ENCODE measurements around the gene DNAH17.

The DNAH17 gene

GRCh38 chr17:78589885-78590284, 12.7 kb upstream of the DNAH17 start:
- Mint-ChIP-seq H3K9me3 (no peaks in the 10 kb centered on the region), H3K4me3 (no peak overlapping the region), H3K27me3 (peaks cover 42% of the 10 kb centered on the region), H3K4me1 (peaks cover 7% of the 10 kb centered on the region), H3K27ac (no peak overlapping the region), H3K36me3 (no peaks in the 10 kb centered on the region)
- ATAC-seq = no peak

GRCh38 chr17:78589031-78589675, 12.0 kb upstream of the DNAH17 start:
- Mint-ChIP-seq H3K9me3 (no peaks in the 10 kb centered on the region), H3K27ac (no peak overlapping the region), H3K27me3 (peaks cover 42% of the 10 kb centered on the region), H3K4me3 (no peak overlapping the region), H3K36me3 (no peaks in the 10 kb centered on the region), H3K4me1 (peaks cover 7% of the 10 kb centered on the region)
- no peak for ATAC-seq

- ATAC-seq = no peak
- peaks cover 42% of the 10 kb centered on the region for H3K27me3 Mint-ChIP-seq
- peaks cover 7% of the 10 kb centered on the region for H3K4me1 Mint-ChIP-seq
- H3K9me3 Mint-ChIP-seq = no peaks in the 10 kb centered on the region
- no peak overlapping the region for H3K27ac Mint-ChIP-seq
- no peaks in the 10 kb centered on the region for H3K36me3 Mint-ChIP-seq
- H3K4me3 Mint-ChIP-seq = no peak overlapping the region
These were observed 11.2 kb upstream of the DNAH17 start for GRCh38 chr17:78588258-78589030.

- no peak for ATAC-seq
- Mint-ChIP-seq H3K27ac (no peak overlapping the region), H3K36me3 (no peaks in the 10 kb centered on the region), H3K9me3 (no peaks in the 10 kb centered on the region), H3K4me3 (no peak overlapping the region), H3K4me1 (no peaks in the 10 kb centered on the region), H3K27me3 (peaks cover 39% of the 10 kb centered on the region)
These were observed 7.9 kb upstream of the DNAH17 start for GRCh38 chr17:78585006-78585630.

GRCh38 chr17:78583091-78583490, 5.9 kb upstream of the DNAH17 start:
- no peaks in the 10 kb centered on the region for H3K36me3 Mint-ChIP-seq
- no peak for ATAC-seq
- no peaks in the 10 kb centered on the region for H3K4me1 Mint-ChIP-seq
- H3K9me3 Mint-ChIP-seq = no peaks in the 10 kb centered on the region
- H3K27ac Mint-ChIP-seq = no peak overlapping the region
- no peak overlapping the region for H3K4me3 Mint-ChIP-seq
- peaks cover 39% of the 10 kb centered on the region for H3K27me3 Mint-ChIP-seq

- H3K4me3 Mint-ChIP-seq = no peak overlapping the region
- ATAC-seq = no peak
- no peaks in the 10 kb centered on the region for H3K9me3 Mint-ChIP-seq
- no peaks in the 10 kb centered on the region for H3K36me3 Mint-ChIP-seq
- peaks cover 27% of the 10 kb centered on the region for H3K27me3 Mint-ChIP-seq
- no peaks in the 10 kb centered on the region for H3K4me1 Mint-ChIP-seq
- no peak overlapping the region for H3K27ac Mint-ChIP-seq
These were observed 4.1 kb upstream of the DNAH17 start for GRCh38 chr17:78581304-78581703.

- Mint-ChIP-seq H3K27me3 (peaks cover 20% of the 10 kb centered on the region), H3K9me3 (no peaks in the 10 kb centered on the region), H3K4me3 (no peak overlapping the region), H3K36me3 (no peaks in the 10 kb centered on the region), H3K27ac (no peak overlapping the region), H3K4me1 (no peaks in the 10 kb centered on the region)
- ATAC-seq = no peak
These were observed 3.1 kb upstream of the DNAH17 start for GRCh38 chr17:78580277-78580804.

- no peaks in the 10 kb centered on the region for H3K9me3 Mint-ChIP-seq
These were observed 645 bp downstream of the DNAH17 start for GRCh38 chr17:78576389-78577112.

GRCh38 chr17:78575899-78576298, 1.3 kb downstream of the DNAH17 start:
- H3K27me3 Mint-ChIP-seq = peaks cover 9% of the 10 kb centered on the region
- no peak for ATAC-seq
- no peak overlapping the region for H3K27ac Mint-ChIP-seq
- H3K4me1 Mint-ChIP-seq = peaks cover 18% of the 10 kb centered on the region
- H3K9me3 Mint-ChIP-seq = no peaks in the 10 kb centered on the region
- no peaks in the 10 kb centered on the region for H3K36me3 Mint-ChIP-seq
- no peak overlapping the region for H3K4me3 Mint-ChIP-seq

More at GRCh38 chr17:78576389-78577112, 645 bp downstream of the DNAH17 start:
- no peak overlapping the region for H3K4me3 Mint-ChIP-seq
- peaks cover 4% of the 10 kb centered on the region for H3K27me3 Mint-ChIP-seq
- ATAC-seq = no peak
- peaks cover 14% of the 10 kb centered on the region for H3K4me1 Mint-ChIP-seq
- no peaks in the 10 kb centered on the region for H3K36me3 Mint-ChIP-seq
- no peak overlapping the region for H3K27ac Mint-ChIP-seq

- Mint-ChIP-seq H3K4me1 (peaks cover 18% of the 10 kb centered on the region), H3K9me3 (no peaks in the 10 kb centered on the region), H3K36me3 (no peaks in the 10 kb centered on the region), H3K27ac (no peak overlapping the region), H3K4me3 (no peak overlapping the region), H3K27me3 (peaks cover 9% of the 10 kb centered on the region)
- no peak for ATAC-seq
These were observed 1.9 kb downstream of the DNAH17 start for GRCh38 chr17:78575340-78575739.

GRCh38 chr17:78573955-78574354, 3.2 kb downstream of the DNAH17 start:
- no peak for ATAC-seq
- H3K27me3 Mint-ChIP-seq = peaks cover 17% of the 10 kb centered on the region

GRCh38 chr17:78572239-78573205, 4.7 kb downstream of the DNAH17 start:
- Mint-ChIP-seq H3K27me3 (peaks cover 32% of the 10 kb centered on the region), H3K27ac (no peak overlapping the region), H3K4me3 (no peak overlapping the region), H3K9me3 (no peaks in the 10 kb centered on the region), H3K36me3 (no peaks in the 10 kb centered on the region), H3K4me1 (peaks cover 18% of the 10 kb centered on the region)
- peak; percentile 58 for ATAC-seq

More at GRCh38 chr17:78573955-78574354, 3.2 kb downstream of the DNAH17 start:
- no peak overlapping the region for H3K27ac Mint-ChIP-seq
- H3K4me1 Mint-ChIP-seq = peaks cover 18% of the 10 kb centered on the region
- H3K4me3 Mint-ChIP-seq = no peak overlapping the region
- H3K9me3 Mint-ChIP-seq = no peaks in the 10 kb centered on the region
- no peaks in the 10 kb centered on the region for H3K36me3 Mint-ChIP-seq

- Mint-ChIP-seq H3K4me1 (peaks cover 18% of the 10 kb centered on the region), H3K4me3 (no peak overlapping the region), H3K27ac (no peak overlapping the region), H3K27me3 (peaks cover 42% of the 10 kb centered on the region), H3K36me3 (no peaks in the 10 kb centered on the region), H3K9me3 (no peaks in the 10 kb centered on the region)
- ATAC-seq = no peak
These were observed 5.9 kb downstream of the DNAH17 start for GRCh38 chr17:78571329-78571728.

GRCh38 chr17:78568494-78569115, 8.6 kb downstream of the DNAH17 start:
- no peak overlapping the region for H3K27ac Mint-ChIP-seq
- H3K9me3 Mint-ChIP-seq = no peaks in the 10 kb centered on the region
- ATAC-seq = no peak
- H3K36me3 Mint-ChIP-seq = no peaks in the 10 kb centered on the region
- H3K27me3 Mint-ChIP-seq = peaks cover 62% of the 10 kb centered on the region
- H3K4me1 Mint-ChIP-seq = peaks cover 18% of the 10 kb centered on the region
- H3K4me3 Mint-ChIP-seq = no peak overlapping the region
